Esophagus muscularis mucosa (tissue), 4 donors: Measurements from ENCODE around the gene DLST. TPM values are rescaled to one million over a fixed set of nuclear protein-coding genes. Genes with fewer than 3 reads are reported as not detected.

Experiments
- DNase-seq: peaks from one replicate; pipeline ENCODE4 v3.0.0-alpha.2; 2017; ENCODE audit errors: extremely low spot score
- H3K27ac ChIP-seq, 4 donors: fragments of 200-600 bp; sonication (generic); replicated peaks in 1 of 4; 1 replicate in 3 of 4; 2 replicates in 1 of 4; pipeline ENCODE4 v1.5.1; 2016 to 2019; ENCODE audit warnings: mild to moderate bottlenecking in 1 of 4
- H3K27me3 ChIP-seq, 4 donors: fragments of 200-600 bp; sonication (generic); one replicate each; pipeline versions ENCODE4 v1.5.1 to v1.6.0; 2016 to 2019
- H3K36me3 ChIP-seq, 4 donors: fragments of 200-600 bp; sonication (generic); one replicate each; pipeline ENCODE4 v1.5.1; 2016 to 2019
- H3K4me1 ChIP-seq, 4 donors: fragments of 200-600 bp; sonication (generic); one replicate each; pipeline ENCODE4 v1.5.1; 2016 to 2019
- H3K4me3 ChIP-seq, 4 donors: fragments of 200-600 bp; sonication (generic); 1 replicate in 2 of 4; 2 replicates in 2 of 4; pipeline ENCODE4 v1.5.1; 2016 to 2019; ENCODE audit warnings: mild to moderate bottlenecking in 4 of 4, moderate library complexity in 1 of 4
- H3K9me3 ChIP-seq, 4 donors: fragments of 200-600 bp; sonication (generic); 1 replicate in 3 of 4; 2 replicates in 1 of 4; pipeline ENCODE4 v1.5.1; 2016 to 2019
- EP300 ChIP-seq: sonication (generic); formaldehyde crosslinking; IDR thresholded peaks from one replicate; pipeline ENCODE4 v1.6.1; 2017; ENCODE audit warnings: antibody characterized with exemption
- POLR2A ChIP-seq: fragments of 450-650 bp; IDR thresholded peaks from one replicate; pipeline ENCODE4 v1.6.1; 2017; ENCODE audit warnings: antibody characterized with exemption, moderate library complexity, mild to moderate bottlenecking, low read depth
- POLR2AphosphoS5 ChIP-seq, 2 donors: sonication (generic); formaldehyde crosslinking; IDR thresholded peaks; one replicate each; pipeline ENCODE4 v1.6.1; 2017; ENCODE audit warnings: antibody characterized with exemption in 2 of 2
- WGBS: methylation state at CpG from one replicate; pipeline ENCODE4 v1.1.5; 2018; 5-methylcytosine and 5-hydroxymethylcytosine counted together
- intact Hi-C: fragments of 100-400 bp; cut with DNase I; formaldehyde crosslinking; loops from one replicate; pipeline ENCODE4 v1.15.1; 2023
- total RNA-seq, 4 donors: library from RNA; depleted of rRNA; stranded (reverse); fragments of >200 nt; gene quantifications; one replicate each; pipeline versions ENCODE4 v1.1.0 to v1.2.1, GENCODE V29; 2016
- TF ChIP-seq, protein P1 (sequence below), 3 experiments: fragments of 200-600 bp in 2 of 3; fragments of 450-650 bp in 1 of 3; sonication (generic) in 2 of 3; IDR thresholded peaks; one replicate each; pipeline ENCODE4 v1.5.1; 2017 to 2019; ENCODE audit warnings: antibody characterized with exemption in 3 of 3, mild to moderate bottlenecking in 2 of 3, moderate library complexity in 1 of 3

Gene DLST
- total RNA-seq, 4 donors from 2014 or later: 72.7 to 96.2 (median 88.5) TPM

GRCh38 chr14:74937171-74937570 lies 55.5 kb downstream of the DLST start:
- H3K4me3 ChIP-seq: no peak overlapping the region
- no peak overlapping the region for H3K27ac ChIP-seq
- peaks cover 48 to 64% (median 56%) of the 10 kb centered on the region in 4 donors for H3K4me1 ChIP-seq
- peaks cover 0 to 1% (median 0%) of the 10 kb centered on the region in 4 donors for H3K36me3 ChIP-seq
- TF ChIP-seq POLR2A: no peak
- TF ChIP-seq, protein P1, sequence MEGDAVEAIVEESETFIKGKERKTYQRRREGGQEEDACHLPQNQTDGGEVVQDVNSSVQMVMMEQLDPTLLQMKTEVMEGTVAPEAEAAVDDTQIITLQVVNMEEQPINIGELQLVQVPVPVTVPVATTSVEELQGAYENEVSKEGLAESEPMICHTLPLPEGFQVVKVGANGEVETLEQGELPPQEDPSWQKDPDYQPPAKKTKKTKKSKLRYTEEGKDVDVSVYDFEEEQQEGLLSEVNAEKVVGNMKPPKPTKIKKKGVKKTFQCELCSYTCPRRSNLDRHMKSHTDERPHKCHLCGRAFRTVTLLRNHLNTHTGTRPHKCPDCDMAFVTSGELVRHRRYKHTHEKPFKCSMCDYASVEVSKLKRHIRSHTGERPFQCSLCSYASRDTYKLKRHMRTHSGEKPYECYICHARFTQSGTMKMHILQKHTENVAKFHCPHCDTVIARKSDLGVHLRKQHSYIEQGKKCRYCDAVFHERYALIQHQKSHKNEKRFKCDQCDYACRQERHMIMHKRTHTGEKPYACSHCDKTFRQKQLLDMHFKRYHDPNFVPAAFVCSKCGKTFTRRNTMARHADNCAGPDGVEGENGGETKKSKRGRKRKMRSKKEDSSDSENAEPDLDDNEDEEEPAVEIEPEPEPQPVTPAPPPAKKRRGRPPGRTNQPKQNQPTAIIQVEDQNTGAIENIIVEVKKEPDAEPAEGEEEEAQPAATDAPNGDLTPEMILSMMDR (IDR thresholded peaks at IDR 0.05): no peak
- no peak for TF ChIP-seq POLR2AphosphoS5 (IDR thresholded peaks at IDR 0.05)
- TF ChIP-seq EP300: no peak
- intact Hi-C loops: no loop called here
- no peaks in the 10 kb centered on the region for H3K9me3 ChIP-seq
- DNase-seq: no peak
- H3K27me3 ChIP-seq: peaks cover 0 to 15% (median 0%) of the 10 kb centered on the region in 4 donors
- 98% methylated on average over 2 of the region's 2 CpGs for WGBS

- peaks cover 0 to 5% (median 0%) of the 10 kb centered on the region in 4 donors for H3K36me3 ChIP-seq
- WGBS: 88% methylated on average over 4 of the region's 10 CpGs
- peaks cover 52 to 62% (median 59%) of the 10 kb centered on the region in 4 donors for H3K4me1 ChIP-seq
- TF ChIP-seq, protein P1 (IDR thresholded peaks at IDR 0.05): no peak
- no peak for TF ChIP-seq POLR2A
- TF ChIP-seq POLR2AphosphoS5 (IDR thresholded peaks at IDR 0.05): no peak
- no peak for TF ChIP-seq EP300
- no peaks in the 10 kb centered on the region for H3K9me3 ChIP-seq
- peaks cover 0 to 15% (median 0%) of the 10 kb centered on the region in 4 donors for H3K27me3 ChIP-seq
- no peak overlapping the region for H3K4me3 ChIP-seq
- peak overlapping the region; percentile 68 to 82 (median 75) for H3K27ac ChIP-seq
- no peak for DNase-seq
- intact Hi-C loops: no loop called here
Measured at GRCh38 chr14:74938531-74939495, 57.1 kb downstream of the DLST start.

DNA sequence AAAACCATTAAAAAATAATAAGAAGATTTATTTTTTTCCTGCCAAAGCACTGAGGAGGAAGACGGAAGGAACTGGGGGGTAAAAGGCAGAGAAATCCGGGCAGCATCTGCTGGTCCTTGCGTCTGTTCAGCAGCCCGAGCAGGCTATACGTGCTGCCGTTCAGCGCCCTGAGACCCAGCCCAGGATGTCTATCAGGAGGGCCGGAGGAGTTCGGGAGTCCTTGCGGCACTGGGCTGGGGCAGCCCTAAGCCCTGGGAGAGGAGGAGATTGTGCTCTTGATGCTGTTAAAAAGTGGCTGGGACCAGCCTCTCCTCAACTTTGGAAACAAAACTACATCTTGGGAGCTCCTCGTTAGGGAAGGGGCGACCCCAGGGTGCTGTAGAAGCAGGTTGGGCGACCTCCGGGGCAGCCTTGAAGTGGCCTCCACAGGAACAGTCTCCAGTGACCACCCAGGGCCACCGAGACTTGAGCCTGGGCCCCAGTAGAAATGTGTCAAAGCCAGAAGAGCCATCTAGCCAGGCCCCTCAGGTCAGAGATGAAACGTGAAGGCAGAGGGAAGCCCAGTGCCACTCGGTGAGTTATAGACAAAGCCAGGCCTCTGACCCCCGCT lies 59.3 kb downstream of the DLST start:
- WGBS: 88% methylated on average over 15 of the region's 18 CpGs
- no peak for DNase-seq
- intact Hi-C loops: no loop called here
- TF ChIP-seq POLR2AphosphoS5 (IDR thresholded peaks at IDR 0.05) (no peak), EP300 (no peak), POLR2A (no peak)
- TF ChIP-seq, protein P1 (IDR thresholded peaks at IDR 0.05): no peak
- Histone ChIP-seq H3K9me3 (no peaks in the 10 kb centered on the region), H3K4me1 (peaks cover 39 to 47% (median 45%) of the 10 kb centered on the region in 4 donors), H3K36me3 (peaks cover 0 to 9% (median 3%) of the 10 kb centered on the region in 4 donors), H3K4me3 (no peak overlapping the region), H3K27me3 (no peaks in the 10 kb centered on the region), H3K27ac (peak overlapping the region; percentile 68 to 82 (median 75))

DNA sequence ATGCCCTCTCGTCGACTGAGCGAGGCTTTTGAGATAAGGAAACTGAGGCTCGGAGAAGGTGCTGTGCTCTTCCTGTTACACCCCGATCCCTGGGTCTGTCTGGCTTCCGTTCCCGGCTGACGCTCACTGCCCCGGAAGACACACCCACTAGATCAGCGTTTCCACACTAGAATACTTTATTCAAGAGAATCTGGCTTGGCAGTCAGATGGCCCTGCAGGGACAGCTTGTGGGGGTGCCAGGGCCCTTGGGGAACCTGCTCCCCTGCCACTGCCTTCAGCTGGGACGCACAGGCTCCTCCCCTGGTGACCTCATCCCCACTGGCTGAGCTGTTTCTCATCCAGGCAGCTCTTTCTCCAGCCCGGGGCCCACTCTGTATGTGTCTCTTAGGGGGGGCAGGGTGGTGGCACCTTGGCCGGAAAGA lies 60.0 kb downstream of the DLST start:
- H3K9me3 ChIP-seq: no peaks in the 10 kb centered on the region
- peak overlapping the region in 2 of 4 donors; percentile 16 for H3K4me3 ChIP-seq
- DNase-seq: no peak
- no peaks in the 10 kb centered on the region for H3K27me3 ChIP-seq
- TF ChIP-seq EP300: no peak
- no peak for TF ChIP-seq POLR2A
- no peak for TF ChIP-seq POLR2AphosphoS5 (IDR thresholded peaks at IDR 0.05)
- TF ChIP-seq, protein P1 (IDR thresholded peaks at IDR 0.05): no peak
- peaks cover 46 to 53% (median 51%) of the 10 kb centered on the region in 4 donors for H3K4me1 ChIP-seq
- 45% methylated on average over 12 of the region's 13 CpGs for WGBS
- H3K36me3 ChIP-seq: peaks cover 0 to 9% (median 3%) of the 10 kb centered on the region in 4 donors
- H3K27ac ChIP-seq: peak overlapping the region; percentile 68 to 82 (median 75)
- intact Hi-C loops: no loop called here
